OCI-LY3 (cell line): Measurements from ENCODE around the gene SUSD4.

Experiments
- CTCF ChIP-seq: fragments of 200-600, 300-600 bp; sonication (generic); IDR thresholded peaks from 2 replicates; pipeline ENCODE4 v1.5.1; 2014; ENCODE audit warnings: antibody characterized with exemption, low read length, low read depth
- EZH2phosphoT487 ChIP-seq: fragments of 200-600 bp; shearing (Covaris generic); IDR thresholded peaks from 2 replicates; pipeline ENCODE4 v1.6.1; 2018; ENCODE audit warnings: antibody characterized with exemption, mixed run types, low read depth

- TF ChIP-seq CTCF, result no peak
- TF ChIP-seq EZH2phosphoT487, result no peak
Observed at GRCh38 chr1:223216531-223217205, 147.3 kb downstream of the SUSD4 start.
